DMS153 (cell line): ENCODE data around the gene RARA.
"Not testable (repeated sequence)": the region's sequence is repeated elsewhere in the genome, so short reads cannot be mapped to it uniquely, and the experiment has no call there.

Experiments
- DNase-seq: peaks from one replicate; lab custom pipeline; 2025; lab: John Stamatoyannopoulos, UW

Gene RARA

DNA sequence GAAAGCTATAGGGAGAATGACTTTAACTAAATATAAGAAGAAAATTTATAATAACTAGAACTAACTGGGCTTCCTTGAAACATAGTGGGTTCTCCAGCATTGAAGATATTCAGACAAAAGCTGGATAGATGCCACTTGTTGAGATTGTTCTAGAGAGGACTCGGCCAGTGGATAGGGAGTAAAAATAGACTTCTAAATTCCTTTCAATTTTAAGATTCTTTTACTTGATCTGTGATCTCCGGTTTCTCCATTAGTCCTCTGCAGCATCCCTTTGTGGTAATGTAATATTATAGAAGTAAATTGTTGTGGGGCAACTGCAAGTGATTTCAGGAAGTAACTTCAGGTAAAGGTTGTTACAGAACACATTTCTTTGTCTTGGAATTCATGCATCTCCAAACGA lies 10.3 kb upstream of the RARA start:
- DNase-seq = no peak

DNA sequence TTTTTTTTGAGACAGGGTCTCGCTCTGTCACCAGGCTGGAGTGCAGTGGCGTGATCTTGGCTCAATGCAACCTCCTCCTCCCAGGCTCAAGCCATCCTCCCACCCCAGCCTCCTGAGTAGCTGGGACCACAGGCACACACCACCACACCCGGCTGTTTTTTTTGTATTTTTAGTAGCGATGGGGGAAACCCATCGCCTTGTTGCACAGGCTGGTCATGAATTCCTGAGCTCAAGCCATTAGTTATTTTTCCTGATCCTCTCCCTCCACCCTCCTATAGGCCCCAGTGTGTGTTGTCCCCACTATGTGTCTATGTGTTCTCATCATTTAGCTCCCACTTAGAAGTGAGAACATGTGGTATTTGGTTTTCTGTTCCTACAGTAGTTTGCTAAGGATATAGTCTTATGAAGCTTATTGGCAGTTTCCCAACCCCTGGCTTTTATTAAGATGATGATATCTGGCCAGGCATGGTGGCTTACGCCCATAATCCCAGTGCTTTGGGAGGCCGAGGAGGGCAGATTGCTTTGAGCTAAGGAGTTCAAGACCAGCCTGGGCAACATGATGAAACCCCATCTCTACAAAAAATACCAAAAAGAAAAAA lies 9.7 kb upstream of the RARA start:
- DNase-seq = not testable (repeated sequence)

DNA sequence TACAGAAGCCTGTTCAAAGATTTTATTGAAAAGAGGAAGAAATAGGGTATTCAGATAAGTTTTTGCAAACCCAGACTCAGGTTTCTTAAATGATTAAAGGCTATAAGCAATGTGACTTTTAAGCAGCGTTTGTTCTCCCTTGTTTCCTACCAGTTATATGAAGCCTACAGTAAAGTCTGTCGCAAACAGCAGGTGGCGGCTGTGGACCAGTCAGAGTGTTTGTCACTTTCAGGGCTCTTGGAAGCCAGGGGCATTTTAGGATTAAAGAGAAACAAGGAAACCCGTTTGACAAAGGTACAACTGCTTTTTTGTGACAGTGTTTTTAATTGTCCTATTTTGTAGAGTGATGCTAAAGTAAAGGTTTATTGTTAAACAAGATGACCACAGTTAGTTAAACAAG lies 7.7 kb upstream of the RARA start:
- DNase-seq = no peak

DNA sequence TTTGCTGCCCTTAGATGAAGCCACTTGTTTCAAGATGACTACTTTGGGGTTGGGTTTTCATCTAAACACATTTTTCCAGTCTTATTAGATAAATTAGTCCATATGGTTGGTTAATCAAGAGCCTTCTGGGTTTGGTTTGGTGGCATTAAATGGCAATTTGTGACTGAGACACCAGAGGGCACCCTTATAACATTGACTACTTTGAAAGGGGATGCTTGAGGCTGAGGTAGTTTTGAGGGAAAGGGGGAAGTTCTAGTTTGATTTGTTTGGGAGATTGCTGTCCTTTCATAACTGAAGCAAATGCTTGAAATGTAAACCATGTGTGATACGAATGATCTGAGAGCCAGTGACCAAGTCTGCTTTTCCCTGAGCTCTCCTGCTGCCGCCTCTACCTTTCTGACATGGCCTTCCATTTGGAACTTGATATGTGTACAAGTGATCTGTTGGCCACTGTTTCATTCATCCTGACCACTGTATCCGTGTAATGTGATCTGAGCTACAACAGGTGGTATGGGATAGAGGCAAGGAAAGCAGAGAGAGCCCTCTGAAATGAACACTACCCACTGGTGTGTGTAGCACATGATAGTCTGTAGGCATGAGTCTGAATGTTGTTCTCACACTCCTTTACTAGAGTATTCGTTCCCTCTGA lies 5.8 kb upstream of the RARA start:
- DNase-seq = peak; percentile 29

DNA sequence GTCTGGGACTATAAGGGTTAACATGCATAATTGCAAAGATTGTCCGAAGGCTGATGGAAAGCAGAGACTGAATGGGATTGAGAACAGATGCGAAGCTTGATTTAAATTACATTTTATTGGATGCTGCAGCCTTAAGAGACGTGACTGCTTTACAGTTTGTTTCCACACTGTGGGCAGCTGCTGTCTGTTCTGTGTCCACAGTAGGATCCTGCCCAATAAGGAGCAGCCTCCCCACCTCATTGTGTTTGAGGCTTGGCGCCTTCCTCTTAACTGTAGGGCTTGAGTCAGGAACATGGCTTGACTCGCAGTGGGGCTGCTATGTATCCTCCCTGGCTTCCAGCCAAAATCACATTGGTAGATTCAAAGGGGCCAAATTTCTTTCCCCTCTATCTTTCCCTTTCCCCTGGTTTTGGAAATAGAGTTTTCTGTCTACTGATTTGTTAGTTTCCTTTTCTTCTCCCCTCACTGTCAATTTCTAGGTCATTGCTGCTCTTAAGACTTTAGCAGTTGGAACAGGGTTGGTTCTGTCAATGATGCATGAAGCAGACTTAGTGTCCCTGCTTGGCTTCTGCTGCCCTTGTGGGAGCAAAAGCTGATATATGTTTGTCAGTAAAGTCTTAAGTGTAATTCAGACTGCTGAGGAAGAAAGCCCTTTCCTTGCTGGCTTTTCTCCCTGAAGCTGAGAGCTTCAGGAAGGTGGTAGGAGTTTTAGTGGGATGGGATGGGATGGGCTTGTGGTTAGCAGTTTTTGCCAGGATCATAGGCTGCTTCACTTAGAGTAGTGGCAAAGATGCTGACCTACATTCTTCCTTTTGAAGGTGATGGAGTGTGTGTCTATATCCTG lies 5.0 kb upstream of the RARA start:
- DNase-seq = peak; percentile 67

DNA sequence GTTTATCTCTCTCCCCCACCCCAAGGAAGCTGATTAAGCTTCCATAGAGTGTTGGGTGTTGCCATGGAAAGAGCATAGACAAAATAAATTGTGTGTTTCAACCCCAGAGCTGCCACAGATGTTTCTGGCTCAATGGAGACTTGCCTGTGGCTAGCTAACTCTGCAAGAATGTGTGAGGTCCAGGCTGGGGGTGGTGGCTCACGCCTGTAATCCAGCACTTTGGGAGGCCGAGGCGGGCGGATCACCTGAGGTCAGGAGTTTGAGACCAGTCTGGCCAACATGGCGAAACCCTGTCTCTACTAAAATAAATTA lies 4.5 kb upstream of the RARA start:
- DNase-seq = not testable (repeated sequence)

DNA sequence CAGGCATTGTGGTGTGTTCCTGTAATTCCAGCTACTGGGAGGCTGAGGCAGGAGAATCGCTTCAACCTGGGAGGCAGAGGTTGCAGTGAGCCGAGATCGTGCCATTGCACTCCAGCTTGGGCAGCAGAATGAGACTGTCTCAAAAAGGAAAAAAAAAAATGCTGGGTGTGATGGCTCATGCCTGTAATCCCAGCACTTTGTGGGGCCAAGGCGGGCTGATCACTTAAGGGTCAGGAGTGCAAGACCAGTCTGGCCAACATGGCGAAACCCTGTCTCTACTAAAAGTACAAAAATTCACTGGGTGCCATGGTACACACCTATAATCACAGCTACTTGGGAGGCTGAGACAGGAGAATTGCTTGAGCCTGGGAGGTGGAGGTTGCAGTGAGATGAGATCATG lies 4.1 kb upstream of the RARA start:
- DNase-seq = not testable (repeated sequence)

DNA sequence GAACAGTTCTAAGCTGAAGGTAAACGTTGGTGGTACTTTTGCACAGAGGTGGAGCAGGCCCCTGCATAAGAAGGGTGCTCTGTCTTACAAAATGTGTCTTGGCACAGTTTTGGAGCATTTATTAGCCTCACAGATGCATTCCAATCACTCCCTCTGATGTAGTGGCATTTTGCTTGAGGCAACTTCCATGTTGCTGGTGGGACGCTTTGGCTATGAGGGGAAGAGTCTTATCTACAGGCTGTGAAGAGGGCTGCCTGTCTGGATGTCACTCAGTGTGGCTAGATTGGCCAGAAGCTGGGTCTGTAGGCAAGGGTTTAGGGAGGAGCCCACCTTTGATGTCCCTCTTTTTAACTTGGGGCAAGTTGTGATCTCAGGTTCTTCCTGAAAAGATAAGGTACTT lies 2.6 kb upstream of the RARA start:
- no peak for DNase-seq

DNA sequence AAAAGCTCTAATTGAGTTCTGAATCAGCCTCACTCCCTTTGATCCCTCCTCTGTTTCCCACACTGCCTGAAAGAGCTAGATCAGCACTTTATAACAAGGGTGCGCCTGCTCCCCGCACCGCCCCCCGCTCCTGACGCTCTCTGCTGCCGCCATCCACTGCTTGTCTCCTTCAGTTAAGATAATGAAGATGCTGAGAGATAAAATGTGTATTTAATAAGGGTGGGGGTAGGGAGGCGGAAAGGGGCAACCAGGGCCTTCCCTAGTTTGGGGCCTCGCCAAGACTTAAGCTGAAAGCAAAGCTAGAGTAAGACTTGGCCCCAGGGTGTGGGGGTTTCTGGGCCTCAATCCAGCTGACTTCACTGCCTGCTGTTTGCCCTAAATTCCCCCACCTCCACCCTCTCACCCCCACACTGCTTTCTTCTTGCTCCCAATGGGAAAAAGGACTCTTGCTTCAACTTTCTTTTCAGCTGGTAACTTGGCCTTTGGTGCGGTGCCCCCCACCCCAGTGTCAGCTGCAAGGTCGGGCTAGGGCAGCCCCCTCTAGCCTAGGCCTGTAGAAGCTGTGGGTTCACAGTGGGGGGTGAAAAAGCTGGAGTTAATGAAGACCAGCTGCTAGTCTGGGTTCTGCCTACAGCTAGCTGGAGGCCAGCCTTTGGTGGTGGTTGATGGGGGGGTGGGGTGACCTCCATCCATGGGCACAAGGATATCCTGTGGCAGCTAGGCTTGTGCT lies 1.8 kb upstream of the RARA start:
- no peak for DNase-seq

DNA sequence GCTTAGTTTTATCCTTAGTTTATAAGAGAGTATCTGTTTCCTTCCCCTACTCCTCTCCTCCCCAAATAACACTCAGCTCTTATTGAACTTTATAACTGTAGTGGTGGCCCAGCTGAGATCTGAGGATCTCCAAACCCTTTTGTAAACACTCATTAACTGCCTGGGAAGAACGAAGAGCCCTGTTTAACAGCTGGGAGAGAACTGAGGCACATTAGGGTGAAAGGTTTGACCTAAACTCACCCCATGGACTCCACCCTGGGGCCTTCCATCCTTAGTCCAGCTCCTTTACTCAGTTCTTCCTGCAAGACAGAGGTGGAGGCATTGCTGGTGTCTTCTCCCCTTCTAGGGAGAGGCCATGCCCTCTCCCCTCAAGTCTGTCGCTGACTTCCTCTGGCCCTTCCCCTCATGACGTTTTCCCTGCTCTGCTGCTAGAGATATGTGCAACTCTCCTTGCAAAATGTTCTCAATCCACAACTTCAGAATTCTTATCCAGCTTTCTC lies 1.2 kb upstream of the RARA start:
- DNase-seq = no peak

DNA sequence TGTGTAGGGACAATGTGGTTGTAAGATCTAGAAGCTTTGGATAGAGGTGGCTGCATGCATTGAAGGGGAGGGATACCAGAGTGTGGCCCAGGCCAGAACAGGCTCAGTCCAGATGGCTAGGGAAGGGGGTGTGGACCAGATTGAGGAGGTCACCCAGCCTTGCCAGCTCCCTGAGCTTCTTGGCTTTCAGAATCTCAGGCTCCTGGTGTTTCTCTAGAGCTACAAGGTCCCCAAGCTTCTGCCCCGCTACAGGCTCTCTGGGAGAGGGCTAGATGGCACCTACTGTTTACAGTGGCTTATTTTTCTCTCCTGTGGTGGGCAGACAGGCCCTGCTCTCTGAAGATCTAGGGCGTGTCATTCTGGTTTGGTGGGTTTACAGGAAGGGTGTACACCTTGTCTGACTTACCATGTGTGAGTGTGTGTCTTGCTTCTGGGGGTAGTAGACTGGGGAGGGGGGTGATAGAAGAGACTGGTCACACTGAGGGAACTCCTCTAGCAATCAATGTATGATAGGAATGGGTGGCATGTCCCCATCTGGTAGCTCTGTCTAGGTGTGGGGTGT lies 1.1 kb downstream of the RARA start:
- no peak for DNase-seq

DNA sequence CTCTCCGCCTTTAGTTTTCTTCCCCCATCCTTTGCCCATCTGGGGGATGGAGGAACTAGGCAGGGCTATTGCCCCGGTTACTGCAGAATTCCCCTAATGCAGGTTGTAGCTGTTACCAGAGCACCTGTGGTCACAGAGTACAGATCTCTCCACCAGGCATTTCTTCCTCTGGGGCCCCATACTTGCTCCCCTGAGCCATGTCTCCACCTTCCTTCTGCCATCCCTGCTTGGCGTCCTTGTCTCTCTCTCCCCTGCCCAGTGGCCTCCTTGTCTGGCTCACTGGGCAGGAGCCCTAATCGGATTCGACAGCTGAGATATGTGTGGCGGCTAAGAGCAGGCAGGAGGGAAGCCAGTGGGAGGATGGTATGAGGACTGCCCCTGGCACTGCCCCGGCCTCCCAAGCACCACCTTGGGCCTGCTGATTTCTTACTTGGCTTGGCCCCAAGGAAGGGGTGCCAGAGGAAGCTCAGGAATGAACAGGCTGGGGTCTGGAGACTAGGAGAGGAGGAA lies 2.0 kb downstream of the RARA start:
- no peak for DNase-seq

DNA sequence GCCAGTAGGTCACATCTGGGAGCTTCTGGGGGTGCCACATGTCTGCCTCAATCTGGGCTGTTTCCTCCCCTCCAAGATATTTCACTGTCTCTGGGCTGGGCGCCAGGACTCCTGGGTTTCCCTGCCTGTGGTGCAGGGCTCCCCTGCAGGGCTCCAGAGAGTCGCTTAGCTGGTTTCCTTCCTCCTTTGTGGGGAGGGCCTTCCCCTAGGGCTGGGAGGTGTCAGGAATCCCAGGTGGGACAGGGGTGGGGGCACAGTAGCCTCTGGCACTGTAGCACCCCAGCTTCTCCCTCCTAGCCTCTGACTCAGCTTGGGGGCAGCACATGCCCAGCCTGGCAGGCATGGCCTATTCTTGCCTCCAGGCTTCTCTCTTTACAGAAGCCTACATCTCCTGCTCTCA lies 2.6 kb downstream of the RARA start:
- no peak for DNase-seq

DNA sequence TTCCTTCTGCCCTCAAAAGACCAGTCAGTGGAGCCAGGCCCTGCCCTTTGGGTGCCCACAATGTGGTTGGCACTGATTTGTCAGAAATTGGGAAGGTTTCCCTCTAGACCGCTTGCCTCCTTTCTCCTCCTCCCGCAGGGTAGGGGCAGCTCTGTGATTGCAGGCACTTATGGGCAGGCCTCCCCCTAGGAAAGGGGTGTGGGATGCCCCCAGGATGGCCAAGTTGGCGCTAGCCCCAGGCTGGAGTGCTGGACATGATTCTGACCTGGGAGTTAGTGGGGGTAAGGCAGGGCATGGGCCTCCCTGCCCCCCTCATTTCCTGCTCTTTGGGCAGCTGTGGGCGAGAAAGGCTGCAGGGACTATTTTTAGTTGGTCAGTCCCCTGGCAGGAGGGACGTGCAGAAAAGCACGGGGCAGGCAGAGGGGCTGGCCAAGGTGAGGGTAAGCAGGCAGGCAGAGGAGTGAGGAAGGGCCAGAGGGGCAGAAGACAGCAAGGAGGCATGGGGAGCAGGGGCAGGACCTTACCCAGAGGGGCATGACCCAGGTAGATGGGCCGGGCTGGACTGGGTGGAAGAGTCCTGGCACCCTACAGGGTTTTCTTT lies 3.3 kb downstream of the RARA start:
- no peak for DNase-seq

DNA sequence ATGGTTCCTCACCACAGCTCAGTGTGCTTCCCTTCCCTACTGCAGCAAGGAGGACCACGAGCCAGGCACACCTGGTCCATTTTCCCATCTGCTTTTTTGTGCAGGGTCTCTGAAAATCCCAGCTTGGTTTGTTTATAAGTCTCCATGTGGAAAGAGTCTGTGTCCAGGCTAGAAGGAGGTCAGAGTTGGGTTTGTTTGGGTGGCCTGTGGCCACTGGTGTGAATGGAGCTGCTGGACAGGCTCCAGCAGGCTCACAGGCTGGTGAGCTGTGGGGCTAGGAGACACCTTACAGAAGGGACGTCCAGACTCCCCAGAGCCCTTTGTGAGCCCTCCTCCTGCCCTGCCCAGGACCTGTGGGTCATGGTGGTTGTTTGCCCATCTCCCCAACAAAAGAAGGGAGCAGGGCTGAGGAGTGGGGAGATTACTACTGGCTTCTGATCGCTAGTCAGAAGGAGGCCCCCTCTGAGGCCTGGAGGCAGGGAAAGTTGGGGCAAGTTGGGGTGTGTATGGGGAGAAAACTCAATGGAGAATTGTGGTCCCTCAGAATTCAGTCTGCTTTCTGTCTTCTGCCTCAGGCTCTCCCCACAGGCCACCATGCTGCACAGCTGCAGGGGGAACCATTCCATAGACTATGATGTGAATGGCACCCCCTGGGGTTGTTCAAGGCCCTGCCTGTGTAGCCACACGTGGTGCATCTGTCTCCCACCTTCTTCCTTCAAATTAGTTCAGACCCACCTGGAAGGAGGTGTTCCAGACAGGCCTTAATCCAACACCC lies 4.1 kb downstream of the RARA start:
- DNase-seq = no peak

DNA sequence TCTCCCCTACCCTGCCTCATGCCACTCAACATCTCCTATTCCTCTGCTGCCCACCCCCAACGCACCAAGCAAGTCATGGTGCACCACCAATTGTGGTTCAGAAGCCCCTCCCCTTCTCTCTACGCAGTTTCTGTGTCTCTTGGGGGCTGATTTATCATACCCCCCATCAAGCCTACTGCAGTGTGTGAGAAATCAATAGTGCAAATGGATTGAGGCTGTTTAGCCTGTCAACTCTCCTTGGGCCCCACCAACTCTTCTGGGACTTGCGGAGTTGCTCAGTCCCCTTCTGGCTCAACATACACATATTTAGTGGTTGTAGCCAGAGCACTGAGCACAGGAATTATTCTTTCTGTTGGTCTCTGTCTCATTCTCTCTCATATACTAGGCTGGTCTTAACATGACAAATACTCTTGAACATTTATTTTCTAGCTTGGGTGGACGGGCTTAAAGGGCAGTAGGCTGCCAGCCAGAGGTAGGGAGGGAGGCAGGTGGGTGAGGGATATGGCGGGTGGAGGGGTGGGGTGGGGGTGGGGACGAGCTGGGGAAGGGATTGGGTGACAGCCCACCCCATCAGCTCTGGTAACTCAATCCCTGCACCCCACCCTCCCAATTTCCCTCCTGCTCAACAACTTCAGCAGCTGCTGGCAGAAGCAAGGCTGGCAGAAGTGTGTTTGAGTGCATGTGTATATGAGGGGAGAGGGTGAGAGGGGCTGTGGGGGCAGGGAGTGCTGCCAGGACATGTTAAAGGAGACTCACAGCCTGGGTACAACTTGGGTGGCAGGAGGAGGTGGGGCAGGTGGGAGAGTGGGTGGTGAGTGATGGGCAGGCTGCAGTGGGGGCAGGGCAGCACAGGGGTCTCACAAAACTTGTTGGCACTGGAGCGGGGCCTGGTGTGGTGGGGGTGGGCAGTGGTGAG lies 4.9 kb downstream of the RARA start:
- DNase-seq = no peak

DNA sequence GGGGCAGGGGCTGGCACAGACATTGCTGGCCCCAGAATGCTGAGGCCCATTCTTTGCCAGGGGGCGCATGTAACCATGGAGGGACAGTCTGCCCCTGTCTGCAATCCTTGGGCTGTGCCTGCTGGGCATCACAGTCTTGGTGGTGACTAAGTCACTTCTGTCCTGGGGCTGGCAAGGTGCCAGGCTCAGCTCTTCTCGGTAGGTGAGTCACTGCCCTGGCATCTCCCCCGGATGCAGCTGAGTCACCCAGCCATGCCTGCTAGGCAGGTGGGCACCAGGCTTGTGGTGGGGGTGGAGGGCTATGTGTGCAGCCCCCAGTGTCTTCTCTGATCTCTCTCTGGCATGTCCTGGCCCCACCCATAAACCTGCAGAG lies 5.6 kb downstream of the RARA start:
- peak; percentile 82 for DNase-seq

DNA sequence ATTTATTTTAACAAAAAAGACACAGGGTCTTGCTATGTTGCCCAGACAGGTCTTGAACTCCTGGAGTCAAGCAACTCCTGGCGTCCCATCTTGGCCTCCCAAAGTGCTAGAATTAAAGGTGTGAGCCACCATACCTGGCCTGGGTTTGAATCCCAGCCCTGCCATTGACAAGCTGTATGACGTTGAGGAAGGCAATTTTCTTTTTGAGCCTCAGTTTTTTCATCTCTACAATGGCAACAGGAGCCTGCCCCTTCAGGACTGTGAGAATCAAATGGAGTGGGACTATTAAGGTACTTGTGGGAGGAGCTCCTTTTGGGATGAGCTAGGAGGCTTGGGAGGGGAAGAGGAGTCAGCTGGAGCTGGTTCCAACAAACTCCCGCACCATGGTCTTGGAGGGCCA lies 6.2 kb downstream of the RARA start:
- DNase-seq = no peak

DNA sequence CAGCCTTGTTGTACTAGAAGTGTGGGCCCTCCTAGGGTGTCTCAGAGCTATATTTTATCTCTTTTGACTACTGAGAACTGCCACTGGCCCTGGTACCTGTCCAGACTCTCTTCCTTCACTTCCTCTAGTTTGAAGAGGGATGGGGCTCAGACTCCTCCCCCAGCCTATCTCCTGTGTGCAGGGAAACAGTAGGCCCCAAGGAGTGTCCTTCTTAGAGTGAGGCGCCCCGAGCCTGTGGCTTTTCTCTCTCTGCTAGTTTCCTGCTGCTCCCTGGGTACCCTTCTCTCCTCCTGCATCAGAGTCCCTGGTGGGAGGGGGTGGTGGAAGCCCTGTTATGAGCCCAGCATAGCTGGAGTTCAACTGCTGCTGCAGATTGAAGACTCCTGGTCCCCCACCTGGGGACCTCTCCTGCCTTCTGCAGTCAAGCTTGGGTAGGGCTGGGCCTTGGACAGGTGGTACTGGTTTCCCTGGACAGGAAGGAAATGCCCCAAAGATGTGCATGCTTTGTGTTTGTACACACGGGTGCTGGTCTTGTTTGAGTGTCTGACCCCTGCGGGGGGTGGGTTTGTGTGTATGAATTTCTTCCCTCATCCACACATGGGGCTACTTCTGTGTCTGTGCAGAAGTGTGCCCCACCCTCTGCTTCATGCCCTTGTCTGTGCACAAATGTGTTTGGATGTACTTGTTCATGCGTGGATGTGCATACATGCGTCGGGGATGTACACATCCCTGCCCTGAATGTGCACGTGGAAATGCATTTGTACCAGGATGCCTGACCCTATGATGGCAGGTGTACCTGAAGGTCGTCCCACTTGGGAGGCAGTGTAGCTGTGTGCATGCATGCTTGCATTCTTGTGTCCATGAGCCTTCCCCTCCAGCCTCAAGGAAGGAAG lies 6.9 kb downstream of the RARA start:
- no peak for DNase-seq
